GM12878 (cell line): ENCODE results near the gene PNMT.

Experiments used
- POLR2AphosphoS5 ChIP-seq: IDR thresholded peaks from 2 replicates; pipeline ENCODE4 v1.6.1; 2011; ENCODE audit warnings: mild to moderate bottlenecking, low read length, inconsistent platforms
- TF ChIP-seq, protein P1 (sequence below), 3 experiments: IDR thresholded peaks in 2 of 3; conservative IDR thresholded peaks in 1 of 3; 2 replicates each; pipeline ENCODE4 v1.5.1; 2011; ENCODE audit warnings: low read depth in 3 of 3, low read length in 3 of 3, mild to moderate bottlenecking in 3 of 3, control low read depth in 2 of 3, moderate library complexity in 2 of 3, inconsistent platforms in 1 of 3, mixed read lengths in 1 of 3; ENCODE audit not compliant: control insufficient read depth in 2 of 3, insufficient read depth in 1 of 3; ENCODE audit errors: extremely low read depth in 1 of 3

GRCh38 chr17:39706921-39707337 lies 38.7 kb downstream of the PNMT start:
- TF ChIP-seq, protein P1, sequence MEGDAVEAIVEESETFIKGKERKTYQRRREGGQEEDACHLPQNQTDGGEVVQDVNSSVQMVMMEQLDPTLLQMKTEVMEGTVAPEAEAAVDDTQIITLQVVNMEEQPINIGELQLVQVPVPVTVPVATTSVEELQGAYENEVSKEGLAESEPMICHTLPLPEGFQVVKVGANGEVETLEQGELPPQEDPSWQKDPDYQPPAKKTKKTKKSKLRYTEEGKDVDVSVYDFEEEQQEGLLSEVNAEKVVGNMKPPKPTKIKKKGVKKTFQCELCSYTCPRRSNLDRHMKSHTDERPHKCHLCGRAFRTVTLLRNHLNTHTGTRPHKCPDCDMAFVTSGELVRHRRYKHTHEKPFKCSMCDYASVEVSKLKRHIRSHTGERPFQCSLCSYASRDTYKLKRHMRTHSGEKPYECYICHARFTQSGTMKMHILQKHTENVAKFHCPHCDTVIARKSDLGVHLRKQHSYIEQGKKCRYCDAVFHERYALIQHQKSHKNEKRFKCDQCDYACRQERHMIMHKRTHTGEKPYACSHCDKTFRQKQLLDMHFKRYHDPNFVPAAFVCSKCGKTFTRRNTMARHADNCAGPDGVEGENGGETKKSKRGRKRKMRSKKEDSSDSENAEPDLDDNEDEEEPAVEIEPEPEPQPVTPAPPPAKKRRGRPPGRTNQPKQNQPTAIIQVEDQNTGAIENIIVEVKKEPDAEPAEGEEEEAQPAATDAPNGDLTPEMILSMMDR (IDR thresholded peaks at IDR 0.05 in 2 of 3, conservative IDR thresholded peaks at IDR 0.05 in 1 of 3; ENCODE audit: control insufficient read depth in 2 of 3, extremely low read depth in 1 of 3, insufficient read depth in 1 of 3, low read depth in 3 of 3, low read length in 3 of 3), result no peak
- TF ChIP-seq POLR2AphosphoS5, result no peak
